Stimulated activated CD8-positive, alpha-beta memory T cell treated with anti-CD3 and anti-CD28 coated beads, Interleukin-2, amount 100 ng/mL, for 48 hours (primary cell): ENCODE results near the gene DTL.

Source experiments
- DNase-seq, 2 donors: peaks; one replicate each; pipeline ENCODE4 v3.0.0-alpha.2; 2020; ENCODE audit warnings: low read depth in 2 of 2

DTL gene

DNA sequence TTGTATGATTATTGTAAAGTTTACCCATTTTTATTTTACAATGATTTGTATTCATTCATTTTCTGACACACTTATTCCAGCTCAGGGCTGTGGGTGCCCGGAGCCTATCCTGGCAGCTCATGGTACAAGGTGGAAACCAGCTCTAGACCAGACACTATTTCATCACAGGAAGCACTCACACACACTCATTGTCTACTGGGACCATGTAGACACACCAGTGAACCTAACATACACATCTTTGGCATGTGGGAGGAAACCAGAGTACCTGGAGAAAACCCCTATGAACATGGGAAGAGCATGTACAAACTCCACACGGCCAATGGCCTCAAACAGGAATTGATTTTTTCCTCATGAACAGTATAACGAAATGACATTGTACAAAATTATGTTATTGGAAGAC lies 2.4 kb downstream of the DTL start:
- DNase-seq = no peak

DNA sequence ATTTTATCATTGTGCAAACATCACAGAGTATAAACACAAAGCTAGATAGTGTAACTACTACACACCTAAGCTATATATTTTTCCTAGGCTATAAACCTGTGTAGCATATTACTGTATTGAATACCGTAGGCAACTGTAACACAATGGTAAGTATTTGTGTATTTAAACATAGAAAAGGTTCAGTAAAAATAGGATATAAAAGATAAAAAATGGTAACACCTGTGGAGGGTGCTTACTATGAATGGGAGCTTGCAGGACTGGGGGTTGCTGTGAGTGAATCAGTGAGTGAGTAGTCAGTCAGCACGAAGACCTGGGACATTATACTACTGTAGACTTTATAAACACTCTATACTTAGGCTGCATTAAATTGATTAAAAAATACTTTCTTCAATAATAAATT lies 4.1 kb downstream of the DTL start:
- no peak for DNase-seq

DNA sequence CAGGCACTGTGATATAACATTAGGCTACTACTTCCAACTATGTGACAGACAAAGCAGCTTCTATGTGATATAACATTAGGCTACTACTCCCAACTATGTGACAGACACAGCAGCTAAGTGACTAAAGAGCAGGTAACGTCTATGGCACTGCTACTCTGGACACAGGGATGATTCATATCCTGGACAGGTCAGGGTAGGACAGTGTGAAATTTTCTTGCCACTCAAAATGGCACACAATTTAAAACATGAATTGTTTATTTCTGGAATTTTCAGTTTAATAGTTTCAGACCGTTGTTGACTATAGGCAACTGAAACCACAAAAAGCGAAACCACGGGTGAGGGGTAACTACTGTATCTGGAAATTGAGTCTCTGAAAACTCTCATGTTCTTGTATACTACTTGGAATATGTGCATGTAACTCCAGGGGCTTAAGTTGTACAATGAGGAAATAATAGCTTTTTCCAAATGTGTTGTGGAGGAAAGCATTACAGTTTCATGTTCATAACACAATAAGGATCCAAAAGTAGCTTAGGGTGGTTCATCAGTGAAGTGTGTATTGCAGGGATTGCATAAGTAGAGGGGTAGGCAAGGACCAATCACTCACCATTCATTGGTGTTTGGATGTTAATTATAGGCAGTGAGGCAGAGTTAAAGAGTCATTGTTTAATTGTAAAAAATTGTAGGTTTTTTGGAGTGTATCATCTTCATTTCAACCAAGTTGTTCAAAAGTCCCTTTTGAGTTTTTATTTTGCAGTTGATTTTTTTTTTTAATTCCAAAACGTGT lies 5.3 kb downstream of the DTL start:
- DNase-seq = no peak

DNA sequence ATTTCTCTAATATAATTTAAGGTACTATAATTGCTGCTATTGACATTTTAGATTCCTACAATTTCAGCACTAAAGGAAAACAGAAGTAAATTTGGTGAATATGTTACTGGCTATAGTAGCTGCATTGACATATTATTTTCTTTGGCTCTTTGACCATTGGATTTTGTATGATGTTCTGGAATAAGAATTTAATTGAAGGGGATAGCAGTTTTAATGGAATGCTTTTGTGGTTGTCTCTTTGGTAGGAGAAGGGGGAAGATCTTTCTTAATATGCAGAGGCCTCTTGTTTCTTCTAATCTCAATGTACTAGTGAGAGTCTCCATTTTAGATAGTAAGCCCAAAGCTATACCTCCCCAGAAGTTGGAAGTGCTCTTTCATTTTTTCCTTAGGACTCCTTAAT lies 6.9 kb downstream of the DTL start:
- no peak for DNase-seq

DNA sequence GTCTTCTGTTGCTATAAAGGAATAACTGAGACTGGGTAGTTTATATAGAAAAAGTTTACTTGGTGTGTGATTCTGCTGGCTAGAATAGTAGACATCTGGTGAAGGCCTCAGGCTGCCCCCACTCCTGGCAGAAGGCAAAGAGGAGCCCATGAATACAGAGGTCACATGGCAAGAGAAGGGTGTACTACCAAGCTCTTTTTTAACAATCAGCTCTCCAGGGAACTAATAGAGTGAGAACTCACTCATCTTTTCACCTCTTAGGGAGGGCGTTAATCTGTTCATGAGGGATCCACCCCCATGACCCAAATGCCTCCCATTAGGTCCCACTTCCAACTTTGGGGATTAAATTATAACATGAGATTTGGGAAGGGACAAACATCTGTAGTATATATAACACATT lies 9.3 kb downstream of the DTL start:
- DNase-seq = no peak

DNA sequence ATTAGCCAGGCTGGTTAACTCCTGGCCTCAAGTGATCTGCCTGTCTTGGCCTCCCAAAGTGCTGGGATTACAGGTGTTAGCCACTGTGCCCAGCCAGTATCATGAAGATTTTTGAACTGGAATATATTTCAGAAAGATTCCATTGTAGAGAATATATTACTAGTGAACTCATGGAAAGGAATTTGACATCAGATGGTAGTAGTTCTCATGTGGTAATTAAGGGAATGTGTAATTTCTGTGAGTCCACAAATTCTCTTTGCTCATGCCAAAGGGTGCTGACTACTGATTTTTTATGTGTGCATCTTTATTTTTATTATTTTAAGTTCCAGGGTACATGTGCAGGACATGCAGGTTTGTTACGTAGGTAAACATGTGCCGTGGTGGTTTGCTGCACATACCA lies 10.4 kb downstream of the DTL start:
- no peak for DNase-seq

DNA sequence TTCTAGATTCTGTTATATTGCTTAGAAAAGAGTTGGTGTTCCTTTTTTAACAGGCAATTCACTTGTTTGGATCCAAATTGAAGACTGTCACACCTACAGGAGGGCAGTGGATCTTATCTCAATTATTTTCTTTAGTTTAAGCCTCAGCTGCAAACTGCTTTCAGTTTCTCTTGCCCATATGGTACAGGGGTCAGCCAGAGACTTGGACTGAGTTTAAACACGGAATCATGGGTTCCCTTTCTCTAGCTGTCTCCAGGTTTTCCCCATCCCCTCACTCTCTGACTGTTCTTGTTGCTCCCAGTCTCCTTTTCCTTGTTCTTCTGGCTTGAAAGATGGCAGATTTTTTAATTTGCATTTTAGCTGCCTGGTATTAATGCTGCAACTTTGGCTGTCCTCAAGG lies 18.4 kb downstream of the DTL start:
- no peak for DNase-seq

DNA sequence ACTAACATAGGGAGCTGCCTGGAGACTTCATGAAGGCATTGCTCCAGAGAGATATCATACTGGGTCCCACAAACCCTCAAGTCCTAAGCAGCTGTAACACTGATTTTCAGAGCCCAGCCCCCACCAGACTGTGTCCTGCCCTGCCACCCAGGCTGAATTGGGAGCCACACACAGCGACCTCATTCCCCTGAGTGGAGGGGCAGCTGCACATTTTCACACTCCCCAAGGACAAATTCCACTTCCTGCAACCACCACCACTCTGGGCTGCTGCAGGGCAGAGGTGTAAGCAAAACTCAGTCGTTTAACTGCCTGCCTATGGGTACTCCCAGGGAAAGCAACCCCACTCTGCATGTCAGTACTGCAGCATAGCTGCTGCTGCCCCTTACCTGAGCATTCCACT lies 19.8 kb downstream of the DTL start:
- no peak for DNase-seq

DNA sequence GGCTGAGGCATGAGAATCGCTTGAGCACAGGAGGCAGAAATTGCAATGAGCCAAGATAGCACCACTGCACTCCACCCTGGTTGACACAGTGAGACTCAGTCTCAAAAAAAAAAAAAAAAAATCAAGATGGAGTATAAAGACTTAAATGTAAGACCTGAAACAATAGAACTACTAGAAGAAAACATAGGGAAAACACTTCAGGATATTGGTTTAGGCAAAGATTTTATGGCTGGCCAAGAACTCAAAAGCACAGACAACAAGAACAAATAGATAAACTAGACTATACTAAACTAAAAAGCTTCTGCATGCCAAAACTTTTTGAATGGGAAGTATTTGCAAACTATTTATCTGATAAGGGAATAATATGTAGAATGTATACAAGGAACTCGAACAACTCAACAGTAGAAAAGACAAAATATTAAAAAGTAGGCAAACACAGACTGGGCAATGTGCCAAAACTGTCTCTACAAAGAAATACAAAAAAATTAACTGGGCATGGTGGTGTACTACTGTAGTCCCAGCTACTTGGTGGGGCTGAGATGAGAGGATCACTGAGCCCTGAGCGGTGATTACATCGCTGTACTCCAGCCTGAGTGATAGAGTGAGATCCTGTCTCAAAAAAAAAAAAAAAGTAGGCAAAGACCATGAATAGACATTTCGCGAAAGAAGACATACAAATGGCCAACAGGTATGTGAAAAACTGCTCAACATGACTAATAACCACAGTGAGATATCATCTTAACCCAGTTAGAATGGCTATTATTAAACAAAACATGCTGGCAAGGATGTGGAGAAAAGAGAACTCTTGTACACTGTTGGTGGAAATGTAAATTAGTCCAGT lies 25.3 kb downstream of the DTL start:
- DNase-seq = no peak

DNA sequence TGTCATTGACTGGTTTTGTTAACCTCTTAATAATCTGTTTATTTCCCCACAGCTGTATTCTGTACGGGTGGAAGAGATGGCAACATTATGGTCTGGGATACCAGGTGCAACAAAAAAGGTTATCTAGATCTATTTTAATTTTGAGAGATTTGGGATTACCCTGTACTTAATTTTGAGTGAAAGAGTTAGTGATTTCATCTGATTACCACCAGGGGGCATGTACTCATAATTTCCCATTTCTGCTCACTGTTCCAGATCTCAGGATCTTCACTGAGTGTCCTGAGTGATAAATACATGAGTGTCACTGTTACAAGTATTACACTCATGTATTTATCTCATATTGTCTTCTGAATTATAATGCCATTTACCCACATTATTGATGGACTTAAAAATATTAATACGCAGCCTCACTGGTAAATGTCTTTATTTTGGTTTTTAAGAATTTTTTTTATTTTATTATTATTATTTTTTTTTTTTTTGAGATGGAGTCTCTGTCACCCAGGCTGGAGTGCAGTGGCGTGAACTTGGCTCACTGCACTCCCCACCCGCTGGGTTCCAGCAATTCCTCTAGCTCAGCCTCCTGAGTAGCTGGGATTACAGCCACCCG lies 27.4 kb downstream of the DTL start:
- no peak for DNase-seq

DNA sequence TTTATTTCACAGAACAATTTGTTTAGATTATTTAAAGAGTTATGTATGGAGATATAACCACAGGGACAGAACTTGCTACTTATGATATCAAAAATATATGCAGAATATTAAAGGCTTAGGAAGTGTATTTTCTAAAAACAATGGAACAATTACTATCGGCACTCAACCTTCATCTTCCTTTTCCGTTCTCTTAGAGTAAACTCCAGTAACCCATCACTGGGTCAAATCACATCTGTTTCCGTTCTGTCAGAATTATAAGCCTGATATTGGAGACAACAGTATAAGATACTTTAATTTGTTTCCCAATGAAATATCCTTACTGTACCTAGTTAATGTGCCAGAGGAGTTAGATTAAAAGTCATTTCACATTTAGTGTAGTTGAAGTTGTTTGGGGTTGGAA lies 32.2 kb downstream of the DTL start:
- no peak for DNase-seq

DNA sequence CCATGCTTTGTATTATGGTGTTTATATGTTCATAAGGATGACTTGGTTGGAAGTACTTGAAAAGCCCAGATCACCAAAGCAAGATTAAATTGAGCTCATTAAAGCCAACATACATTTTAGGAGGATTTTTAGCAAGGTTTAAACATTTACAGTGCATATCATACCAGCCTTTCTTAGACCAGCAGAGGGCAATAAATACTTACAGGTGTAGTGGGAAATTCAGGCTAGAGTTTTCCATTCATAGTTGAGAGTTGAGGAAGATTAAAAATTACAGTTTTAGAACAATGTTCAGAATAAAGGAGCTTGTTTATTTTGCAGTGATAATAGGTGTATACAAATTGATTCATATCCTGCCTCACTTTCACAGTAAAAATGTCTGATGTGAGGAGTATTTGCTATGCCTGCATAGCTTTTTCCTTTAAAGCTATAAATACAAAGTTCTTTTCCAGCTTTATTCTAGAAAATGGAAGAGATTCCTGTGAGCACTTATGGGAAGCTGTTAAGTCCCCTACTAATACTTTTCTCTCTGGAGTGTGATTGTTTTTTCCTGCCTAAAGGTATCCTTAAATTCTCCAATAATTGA lies 35.3 kb downstream of the DTL start:
- DNase-seq = no peak

DNA sequence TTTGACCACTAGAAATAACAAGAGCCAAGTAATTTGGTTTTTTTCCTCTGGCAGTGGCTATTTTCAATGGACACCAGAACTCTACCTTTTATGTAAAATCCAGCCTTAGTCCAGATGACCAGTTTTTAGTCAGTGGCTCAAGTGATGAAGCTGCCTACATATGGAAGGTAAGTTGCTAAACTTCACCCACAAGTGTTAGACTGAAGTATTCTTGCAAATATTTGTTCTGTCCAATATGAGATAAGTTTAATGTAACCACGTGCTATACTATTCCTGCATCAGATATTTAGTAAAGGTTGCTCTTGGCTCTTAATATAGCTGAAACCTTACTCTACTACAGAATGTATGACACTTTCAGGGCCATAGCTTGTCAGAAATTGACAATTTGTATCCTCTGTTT lies 36.5 kb downstream of the DTL start:
- DNase-seq = no peak

DNA sequence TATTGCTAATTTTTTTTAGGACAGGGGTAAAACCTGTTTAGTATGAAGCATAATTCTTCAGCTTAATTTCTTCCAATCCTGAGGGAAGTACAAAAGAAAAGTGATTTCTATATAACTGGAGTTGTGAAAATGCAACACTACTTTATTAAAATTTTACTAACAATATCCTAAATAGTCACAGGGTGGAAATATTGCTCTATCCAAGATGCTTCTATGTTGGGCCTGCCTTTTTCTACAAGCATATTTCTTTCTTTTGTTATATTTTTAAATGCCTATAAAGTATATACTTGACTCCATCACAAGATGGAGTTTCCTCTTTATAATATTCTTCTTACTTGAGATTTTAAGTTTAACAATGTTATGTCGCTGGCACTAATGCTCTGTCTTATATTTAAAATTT lies 37.9 kb downstream of the DTL start:
- no peak for DNase-seq

DNA sequence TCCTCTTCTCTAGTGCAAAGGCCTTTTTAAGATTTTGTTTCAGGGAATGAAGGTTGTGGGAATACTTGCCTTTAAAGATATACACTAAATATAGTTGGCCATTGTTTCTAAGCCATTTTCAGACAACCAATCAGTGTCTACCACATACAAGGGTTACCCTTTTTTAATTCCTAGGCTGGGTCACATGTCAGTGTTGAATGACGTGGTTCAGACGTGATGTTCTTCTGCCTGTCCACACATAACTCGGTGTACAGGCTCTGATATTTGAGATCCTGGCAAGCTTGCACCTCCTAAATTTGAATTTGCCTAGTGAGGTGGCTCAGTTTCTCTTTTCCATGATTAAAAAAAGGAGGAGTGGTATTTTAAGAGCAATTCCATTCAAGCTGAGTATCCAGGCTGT lies 38.8 kb downstream of the DTL start:
- DNase-seq = no peak

DNA sequence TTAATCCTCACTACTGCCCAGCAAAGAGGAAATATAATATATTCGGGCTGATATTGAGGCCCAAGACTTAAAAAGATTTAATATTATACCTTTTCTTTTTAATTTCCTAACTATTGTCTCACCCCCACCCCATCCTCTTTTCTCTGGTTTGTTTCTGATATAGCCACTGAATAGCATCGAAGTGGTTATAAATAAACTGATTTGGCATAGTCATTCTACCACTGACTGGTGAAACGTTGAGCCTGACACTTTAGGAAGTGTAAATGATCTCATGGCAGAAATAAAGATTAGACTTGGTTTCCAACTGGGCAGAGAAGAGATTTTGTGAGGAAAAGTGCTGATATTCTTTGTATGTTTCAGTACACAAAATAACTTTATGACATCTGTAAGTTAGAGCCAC lies 39.3 kb downstream of the DTL start:
- no peak for DNase-seq

DNA sequence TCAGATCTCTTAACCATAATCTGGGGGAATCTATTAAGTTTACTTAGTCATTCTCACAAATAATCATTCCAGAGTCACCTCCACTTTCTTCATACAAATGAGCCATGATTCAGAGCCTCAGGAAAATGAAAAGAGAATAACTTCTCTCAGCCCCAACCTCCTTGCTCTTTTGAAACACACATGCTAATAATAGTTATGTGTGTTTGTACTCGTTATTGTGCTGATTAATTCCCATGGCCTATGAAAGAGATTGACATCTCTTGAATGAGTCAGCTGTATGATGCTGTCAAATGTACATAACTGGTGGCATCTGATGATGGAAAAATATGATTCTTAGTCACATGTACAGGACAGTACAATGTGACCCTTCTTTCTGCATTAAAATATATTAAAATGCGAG lies 41.5 kb downstream of the DTL start:
- DNase-seq = no peak

DNA sequence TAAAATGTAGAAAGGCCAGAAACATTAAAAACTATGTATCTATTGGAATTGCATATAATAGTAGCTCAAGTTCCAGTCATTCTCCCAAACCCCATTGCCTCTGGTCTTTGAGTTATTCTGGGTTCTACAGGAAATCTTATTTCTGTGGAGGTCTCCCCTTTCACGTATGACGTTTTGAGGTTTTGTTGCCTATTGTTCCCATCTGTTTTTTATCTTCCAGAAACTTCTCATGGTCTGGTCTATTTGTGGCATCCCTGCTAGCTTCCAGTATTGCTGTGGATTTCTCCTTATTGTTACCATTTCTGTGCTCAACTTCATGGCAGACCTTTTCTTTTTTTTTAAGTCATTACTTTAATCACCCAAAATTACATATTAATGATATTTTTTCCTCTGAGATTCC lies 43.3 kb downstream of the DTL start:
- no peak for DNase-seq

DNA sequence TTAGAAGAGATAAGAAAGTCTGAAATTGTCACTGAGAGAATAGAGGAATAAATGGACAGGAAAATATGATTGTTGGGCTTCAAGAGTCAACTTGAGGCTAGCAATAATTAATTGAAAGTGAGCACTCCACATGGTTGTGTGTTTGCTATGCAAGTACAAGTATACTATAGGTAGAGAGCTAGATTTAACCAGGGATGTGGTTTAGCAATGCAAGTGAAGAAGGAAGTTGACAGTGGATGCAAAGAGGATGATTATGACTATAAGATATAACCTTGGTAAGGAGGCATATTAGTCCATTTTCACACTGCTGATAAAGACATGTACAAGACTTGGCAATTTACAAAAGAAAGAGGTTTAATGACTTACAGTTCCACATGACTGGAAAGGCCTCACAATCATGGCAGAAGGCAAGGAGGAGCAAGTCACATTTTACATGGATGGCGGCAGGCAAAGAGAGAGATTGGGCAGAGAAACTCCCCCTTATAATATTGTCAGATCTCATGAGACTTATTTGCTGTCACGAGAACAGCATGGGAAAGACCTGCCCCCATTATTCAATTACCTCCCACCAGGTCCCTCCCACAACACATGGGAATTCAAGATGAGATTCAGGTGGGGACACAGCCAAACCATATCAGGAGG lies 47.3 kb downstream of the DTL start:
- DNase-seq = no peak

DNA sequence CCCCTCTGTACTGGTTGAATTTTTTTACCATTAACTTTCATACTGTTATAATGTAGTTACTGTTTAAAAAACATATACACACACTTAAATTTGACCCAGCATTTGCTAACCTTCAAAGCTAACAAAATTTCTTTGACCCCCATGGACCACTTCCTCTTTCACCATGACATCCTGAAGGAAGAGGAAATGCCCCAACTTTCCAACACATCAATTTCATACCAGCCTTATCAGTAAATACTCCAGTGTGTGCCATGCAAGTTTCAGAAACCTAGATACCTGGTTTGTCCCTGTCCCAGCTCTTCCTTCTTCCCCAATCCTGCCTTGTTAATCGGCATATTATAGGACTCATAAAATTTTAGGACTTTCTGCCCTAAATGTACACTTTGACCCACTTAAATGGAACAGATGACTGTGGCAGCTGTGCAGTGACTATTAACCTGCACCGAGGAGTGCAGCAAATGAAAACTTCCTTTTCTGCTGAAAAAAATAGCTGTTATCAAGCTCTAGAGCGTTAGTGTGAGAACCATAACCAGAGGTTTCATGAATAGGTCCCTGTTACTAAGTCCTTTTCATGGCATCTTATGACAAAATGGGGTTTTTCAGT lies 54.1 kb downstream of the DTL start:
- DNase-seq = no peak

DNA sequence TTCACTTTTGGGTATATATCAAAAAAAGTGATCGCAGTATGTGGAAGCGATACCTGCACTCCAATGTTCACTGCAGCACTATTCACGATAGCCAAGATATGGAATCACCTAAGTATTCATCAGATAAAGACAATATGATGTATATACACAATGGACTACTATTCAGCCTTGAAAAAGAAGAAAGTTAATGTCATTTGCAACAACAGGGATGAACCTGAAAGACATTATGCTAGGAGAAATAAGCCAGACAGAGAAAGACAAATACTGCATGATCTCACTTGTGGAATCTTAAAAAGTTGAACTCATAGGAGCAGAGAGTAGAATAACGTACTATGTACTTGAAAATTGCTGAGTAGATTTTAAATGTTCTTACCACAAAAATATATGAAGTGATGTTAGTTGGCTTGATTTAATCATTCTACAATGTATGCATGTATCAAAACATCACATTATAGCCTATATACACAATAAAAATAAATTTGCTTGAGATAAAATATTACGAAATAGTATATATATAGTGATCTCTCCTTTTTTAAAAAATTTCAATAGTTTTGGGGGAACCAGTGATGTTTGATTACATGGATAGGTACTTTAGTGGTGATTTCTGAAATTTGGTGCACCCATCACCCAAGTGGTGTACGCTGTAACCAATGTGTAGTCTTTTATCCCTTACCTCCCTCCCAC lies 56.0 kb downstream of the DTL start:
- DNase-seq = no peak
